ENCODE results near the gene CALHM5. TPM values are rescaled to one million over a fixed set of nuclear protein-coding genes. Genes with fewer than 3 reads are reported as not detected.

The CALHM5 gene
- total RNA-seq, 4 donors from 2014 or later, result 0.56 to 1.5 (median 0.82) TPM

Other genes starting within 250 kb of the CALHM5 start
- gene TSPYL1, start 231.7 kb upstream of the CALHM5 start, total RNA-seq, result 100 to 1,000 TPM in 1 of 4 donors, 10 to 100 TPM in 3; 74.2 to 160 (median 81.2) TPM
- 10 to 100 TPM in 3 of 4 donors, 1 to 10 TPM in 1; 9.6 to 14.8 (median 11.8) TPM for gene DSE, start 140.7 kb upstream of the CALHM5 start, total RNA-seq
- gene CALHM6, start 50.3 kb upstream of the CALHM5 start, total RNA-seq, result 1 to 10 TPM in 1 of 4 donors, under 1 TPM in 3; 0.63 to 2.3 (median 0.86) TPM
- not detected for gene TRAPPC3L, start 34.0 kb downstream of the CALHM5 start, total RNA-seq
- not detected for gene CALHM4, start 42.1 kb downstream of the CALHM5 start, total RNA-seq
- 10 to 100 TPM; 42.1 to 63.8 (median 51.2) TPM for gene RWDD1, start 59.9 kb downstream of the CALHM5 start, total RNA-seq
- gene RSPH4A, start 104.8 kb downstream of the CALHM5 start, total RNA-seq, result 1 to 10 TPM in 1 of 4 donors, under 1 TPM in 2, not detected in 1; 0.16 to 2.8 (median 0.56) TPM
- gene ZUP1, start 157.1 kb downstream of the CALHM5 start, total RNA-seq, result 1 to 10 TPM; 2.8 to 3.8 (median 3.3) TPM
- gene KPNA5, start 169.6 kb downstream of the CALHM5 start, total RNA-seq, result 10 to 100 TPM in 3 of 4 donors, 1 to 10 TPM in 1; 7.2 to 14.8 (median 12.9) TPM